GM19025 (cell line): ENCODE measurements around the gene S100B.

Source experiments
- ATAC-seq: cut with Tn5 transposase; IDR thresholded peaks from one replicate; pipeline ENCODE4 v1.9.1; 2021; ENCODE audit warnings: mild to moderate bottlenecking, low read depth, moderate library complexity; ENCODE audit not compliant: unreplicated experiment

The S100B gene

GRCh38 chr21:46562964-46563607 lies 41.8 kb downstream of the S100B start:
- ATAC-seq, result no peak

GRCh38 chr21:46562472-46562871 lies 42.4 kb downstream of the S100B start:
- ATAC-seq, result no peak

- ATAC-seq, result no peak
Measured at GRCh38 chr21:46561445-46562090, 43.3 kb downstream of the S100B start.

DNA sequence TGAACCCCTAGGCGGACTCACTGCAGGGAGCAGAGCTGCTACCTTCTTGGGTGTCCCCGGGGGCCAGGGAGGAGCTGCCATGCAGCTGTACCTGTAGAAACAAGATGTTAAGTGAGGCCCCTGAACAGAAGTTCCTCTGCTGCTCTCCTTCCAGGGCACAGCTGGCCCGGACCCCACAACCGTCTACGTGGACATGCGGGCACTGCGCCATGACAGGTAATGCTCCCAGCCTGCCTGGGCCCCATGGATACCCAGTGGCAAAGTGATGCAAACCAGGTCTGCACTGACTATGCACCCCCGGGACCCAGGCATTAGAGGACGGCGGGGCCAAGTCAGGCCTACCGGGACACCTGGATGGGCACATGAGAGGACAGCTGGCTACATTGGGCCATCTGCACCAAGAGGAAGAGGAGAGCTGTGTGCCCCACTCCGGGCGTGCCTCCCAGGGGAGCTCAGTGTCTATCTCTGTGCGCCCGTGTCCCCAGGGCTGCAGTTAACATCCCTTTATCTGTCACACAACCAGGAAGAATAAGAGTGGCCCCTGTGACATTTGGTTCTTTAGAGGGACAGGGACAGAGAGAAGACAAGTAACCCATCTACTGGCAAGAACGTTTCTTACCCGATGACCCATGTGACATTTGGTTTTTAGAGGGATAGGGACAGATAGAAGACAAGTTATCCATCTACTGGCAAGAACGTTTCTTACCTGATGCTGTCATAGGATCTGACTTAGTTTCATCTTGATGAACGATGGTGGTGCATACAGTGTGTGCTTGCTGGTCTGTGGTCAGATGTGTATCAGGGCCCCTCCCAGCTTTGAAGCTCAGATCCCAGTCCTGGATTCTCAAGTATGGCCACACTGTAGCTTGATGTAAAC lies 44.1 kb downstream of the S100B start:
- ATAC-seq, result no peak

- ATAC-seq, result no peak
Measured at GRCh38 chr21:46559291-46559983, 45.4 kb downstream of the S100B start.

DNA sequence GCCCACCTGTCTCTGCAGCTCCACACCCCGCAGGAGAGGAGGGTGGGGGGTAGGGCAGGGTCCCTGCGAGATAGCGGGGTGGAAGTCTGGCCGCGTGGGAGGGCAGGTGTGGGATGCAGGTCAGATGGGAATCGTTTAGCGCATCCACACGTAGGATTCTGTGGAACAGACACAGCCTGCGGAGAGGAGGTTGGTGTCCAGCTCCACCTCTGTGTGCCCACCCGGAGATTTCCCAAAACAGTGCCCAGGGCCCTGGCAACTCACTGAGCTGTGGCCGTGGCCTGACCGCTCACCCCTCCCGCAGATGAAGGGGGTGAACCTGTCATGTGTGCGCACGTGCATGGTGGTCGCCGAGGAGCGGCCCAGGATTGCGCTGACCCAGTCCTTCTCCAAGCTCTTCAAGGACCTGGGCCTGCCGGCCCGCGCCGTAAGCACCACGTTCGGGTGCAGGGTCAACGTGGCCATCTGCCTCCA lies 46.9 kb downstream of the S100B start:
- no peak for ATAC-seq

- no peak for ATAC-seq
Measured at GRCh38 chr21:46557469-46557868, 47.4 kb downstream of the S100B start.

- no peak for ATAC-seq
Measured at GRCh38 chr21:46556802-46557201, 48.1 kb downstream of the S100B start.

GRCh38 chr21:46555678-46556077 lies 49.2 kb downstream of the S100B start:
- no peak for ATAC-seq

- ATAC-seq, result no peak
Measured at GRCh38 chr21:46555225-46555617, 49.7 kb downstream of the S100B start.

DNA sequence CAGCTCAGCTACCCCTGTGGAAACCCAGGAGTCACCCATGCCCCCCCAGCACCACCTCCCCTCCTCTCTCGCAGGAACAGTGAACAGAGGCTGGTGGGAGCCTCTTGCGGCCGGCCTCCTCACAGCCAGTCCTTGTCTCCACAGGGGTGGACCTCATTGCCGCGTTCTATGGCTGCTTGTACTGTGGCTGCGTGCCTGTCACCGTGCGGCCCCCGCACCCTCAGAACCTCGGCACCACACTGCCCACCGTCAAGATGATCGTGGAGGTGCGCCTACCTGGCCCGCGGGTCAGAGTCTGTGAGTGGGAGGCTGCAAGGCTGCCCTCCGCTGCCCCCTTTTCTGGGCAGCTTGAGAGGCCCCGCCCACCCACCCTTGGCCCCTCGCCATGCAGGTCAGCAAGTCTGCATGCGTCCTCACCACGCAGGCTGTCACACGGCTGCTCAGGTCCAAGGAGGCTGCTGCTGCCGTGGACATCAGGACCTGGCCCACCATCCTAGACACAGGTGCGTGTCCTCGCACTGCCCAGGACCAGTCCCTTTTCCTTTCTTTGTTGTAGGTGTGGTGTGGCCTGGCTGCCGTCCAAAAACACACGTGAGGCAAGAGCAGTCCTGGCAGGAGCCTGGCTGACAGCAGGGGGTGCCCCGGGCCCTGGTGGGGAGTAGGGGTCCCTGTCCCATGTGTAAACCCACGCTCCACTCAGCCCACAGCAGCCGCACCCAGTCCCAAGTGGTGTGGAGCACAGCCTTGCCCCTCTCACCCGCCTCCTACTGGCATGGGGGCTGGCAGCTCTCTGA lies 50.3 kb downstream of the S100B start:
- no peak for ATAC-seq

DNA sequence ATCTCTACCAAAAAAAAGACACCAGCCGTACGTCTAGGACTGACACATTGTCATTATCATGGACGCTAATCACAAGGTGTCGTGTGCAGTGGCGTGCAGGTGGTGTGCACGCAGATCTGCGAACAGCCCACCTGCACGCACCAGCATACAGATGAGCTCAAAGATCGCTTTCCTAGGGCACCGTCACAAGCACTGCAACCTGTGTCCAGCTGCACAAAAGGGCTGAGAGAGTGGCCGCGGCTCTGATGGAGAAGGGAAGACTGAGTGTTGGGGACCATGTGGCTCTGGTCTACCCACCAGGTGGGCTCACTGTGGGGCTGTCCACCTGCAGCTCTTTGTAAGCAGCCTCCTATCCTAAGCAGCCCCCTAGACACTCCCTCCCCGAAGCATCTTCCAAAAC lies 50.9 kb downstream of the S100B start:
- no peak for ATAC-seq

GRCh38 chr21:46552865-46553379 lies 52.0 kb downstream of the S100B start:
- ATAC-seq, result no peak

- ATAC-seq, result no peak
Measured at GRCh38 chr21:46552274-46552673, 52.6 kb downstream of the S100B start.

DNA sequence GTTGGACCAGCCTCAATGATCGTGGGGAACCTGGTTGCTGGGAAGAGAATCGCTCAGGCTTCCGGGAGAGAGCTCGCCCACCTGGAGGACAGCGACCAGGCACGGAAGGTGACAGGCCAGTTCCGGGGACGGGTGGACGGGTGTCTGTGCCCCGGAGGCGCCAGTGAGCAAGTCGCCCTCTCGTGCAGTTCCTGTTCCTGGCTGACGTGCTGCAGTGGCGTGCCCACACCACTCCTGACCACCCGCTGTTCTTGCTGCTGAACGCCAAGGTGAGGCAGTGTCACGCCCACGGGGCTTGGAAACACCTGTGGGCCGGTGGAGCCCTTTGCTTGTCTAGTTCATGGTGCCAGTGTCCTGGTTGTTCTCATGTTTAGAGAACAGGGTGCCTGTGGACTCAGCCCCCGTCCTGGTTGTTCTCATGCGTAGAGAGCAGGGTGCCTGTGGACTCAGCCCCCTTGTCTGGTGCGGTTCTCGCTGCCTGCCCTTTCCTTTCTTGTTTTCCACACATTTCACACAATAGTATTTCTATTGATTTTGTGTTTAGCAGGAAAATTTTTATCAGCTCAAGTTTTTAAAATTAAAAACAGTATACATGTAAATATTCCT lies 53.1 kb downstream of the S100B start:
- no peak for ATAC-seq

DNA sequence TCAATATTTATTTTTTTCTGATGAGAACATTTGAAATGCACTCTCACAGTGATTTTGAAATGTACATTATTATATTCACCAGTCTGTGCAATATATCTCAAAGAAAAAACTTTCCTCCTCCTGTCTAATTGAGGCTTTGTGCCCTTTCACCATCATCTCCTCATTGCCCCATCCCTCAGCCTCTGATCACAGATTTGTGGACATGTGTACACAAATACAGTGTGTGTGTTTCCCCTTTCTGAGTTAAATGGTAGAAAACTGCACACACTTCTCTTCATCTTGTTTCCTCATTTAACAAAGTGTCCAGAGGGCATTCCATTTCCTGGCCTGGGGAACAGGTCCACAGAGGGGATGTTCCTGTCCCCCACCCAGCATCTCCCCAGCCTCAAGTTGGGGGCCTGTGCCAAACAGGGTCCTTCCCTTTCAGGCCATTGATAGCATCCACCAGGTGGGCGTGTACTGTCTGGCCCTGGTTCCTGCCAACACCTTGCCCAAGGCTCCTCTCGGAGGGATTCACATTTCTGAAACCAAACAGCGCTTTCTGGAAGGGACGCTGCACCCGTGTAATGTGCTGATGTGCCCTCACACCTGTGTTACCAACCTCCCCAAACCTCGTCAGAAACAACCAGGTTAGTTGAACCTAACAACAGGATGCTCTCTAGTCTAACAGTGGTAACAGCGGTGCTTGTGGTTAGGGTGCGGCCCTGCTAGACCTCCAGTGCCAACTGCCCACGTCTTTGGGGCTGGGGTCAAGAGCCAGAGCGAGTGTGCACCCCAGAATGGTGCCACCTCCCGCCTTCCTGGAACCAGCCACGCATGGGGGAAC lies 54.6 kb downstream of the S100B start:
- no peak for ATAC-seq

GRCh38 chr21:46549650-46550049 lies 55.2 kb downstream of the S100B start:
- no peak for ATAC-seq
